GM21529 (cell line): ENCODE data around the gene MKNK1.

Source experiments
- ATAC-seq: cut with Tn5 transposase; IDR thresholded peaks from one replicate; pipeline ENCODE4 v1.9.1; 2021; ENCODE audit not compliant: unreplicated experiment

MKNK1 gene

GRCh38 chr1:46599059-46599970 lies 4.8 kb downstream of the MKNK1 start:
- no peak for ATAC-seq

- no peak for ATAC-seq
These were observed 7.2 kb downstream of the MKNK1 start for GRCh38 chr1:46596846-46597245.

GRCh38 chr1:46596036-46596435 lies 8.0 kb downstream of the MKNK1 start:
- no peak for ATAC-seq

- no peak for ATAC-seq
These were observed 8.9 kb downstream of the MKNK1 start for GRCh38 chr1:46595127-46595526.

GRCh38 chr1:46594063-46594462 lies 10.0 kb downstream of the MKNK1 start:
- ATAC-seq: no peak

- no peak for ATAC-seq
These were observed 11.2 kb downstream of the MKNK1 start for GRCh38 chr1:46592823-46593222.

- ATAC-seq: no peak
These were observed 14.5 kb downstream of the MKNK1 start for GRCh38 chr1:46589529-46589928.

- no peak for ATAC-seq
These were observed 17.0 kb downstream of the MKNK1 start for GRCh38 chr1:46587069-46587468.

GRCh38 chr1:46585312-46585938 lies 18.6 kb downstream of the MKNK1 start:
- no peak for ATAC-seq

GRCh38 chr1:46583494-46583893 lies 20.6 kb downstream of the MKNK1 start:
- ATAC-seq: no peak

GRCh38 chr1:46582972-46583371 lies 21.1 kb downstream of the MKNK1 start:
- ATAC-seq: no peak

- ATAC-seq: no peak
These were observed 22.2 kb downstream of the MKNK1 start for GRCh38 chr1:46581681-46582455.

GRCh38 chr1:46580140-46580903 lies 23.7 kb downstream of the MKNK1 start:
- no peak for ATAC-seq

GRCh38 chr1:46577671-46578070 lies 26.4 kb downstream of the MKNK1 start:
- no peak for ATAC-seq

GRCh38 chr1:46576596-46576995 lies 27.5 kb downstream of the MKNK1 start:
- ATAC-seq: no peak

- ATAC-seq: no peak
These were observed 28.3 kb downstream of the MKNK1 start for GRCh38 chr1:46575778-46576177.

- no peak for ATAC-seq
These were observed 28.8 kb downstream of the MKNK1 start for GRCh38 chr1:46575300-46575699.

- no peak for ATAC-seq
These were observed 32.3 kb downstream of the MKNK1 start for GRCh38 chr1:46571691-46572225.

GRCh38 chr1:46569884-46570725 lies 34.0 kb downstream of the MKNK1 start:
- no peak for ATAC-seq

GRCh38 chr1:46569116-46569515 lies 35.0 kb downstream of the MKNK1 start:
- no peak for ATAC-seq
